WERI-Rb-1 (cell line): Measurements from ENCODE around the gene TMEM72.

Experiments used
- DNase-seq: peaks from one replicate; pipeline ENCODE4 v3.0.0-alpha.2; 2020
- H3K27ac ChIP-seq: fragments of 250-450 bp; sonication (Bioruptor Pico); 2 replicates; pipeline ENCODE4 v1.5.1; 2020; ENCODE audit warnings: mild to moderate bottlenecking, moderate library complexity
- H3K27me3 ChIP-seq: fragments of 250-450 bp; sonication (Bioruptor Pico); 2 replicates; pipeline ENCODE4 v1.5.1; 2021; ENCODE audit warnings: mild to moderate bottlenecking, low read depth, moderate library complexity; ENCODE audit not compliant: insufficient read depth, severe bottlenecking
- H3K36me3 ChIP-seq: fragments of 250-450 bp; sonication (Bioruptor Pico); 2 replicates; pipeline ENCODE4 v1.5.1; 2020; ENCODE audit warnings: mild to moderate bottlenecking, moderate library complexity
- H3K4me3 ChIP-seq: 2 replicates; pipeline ENCODE4 v1.5.1; 2011; ENCODE audit warnings: low read depth, mild to moderate bottlenecking, control low read depth, low read length
- H3K9me3 ChIP-seq: fragments of 250-450 bp; sonication (Bioruptor Pico); 2 replicates; pipeline ENCODE4 v1.5.1; 2021; ENCODE audit warnings: mild to moderate bottlenecking, moderate library complexity; ENCODE audit not compliant: severe bottlenecking
- TF ChIP-seq, protein P1 (sequence below): IDR thresholded peaks from 2 replicates; pipeline ENCODE4 v1.5.1; 2011; ENCODE audit warnings: low read depth, mild to moderate bottlenecking, control low read depth, inconsistent platforms, low read length

TMEM72 gene

DNA sequence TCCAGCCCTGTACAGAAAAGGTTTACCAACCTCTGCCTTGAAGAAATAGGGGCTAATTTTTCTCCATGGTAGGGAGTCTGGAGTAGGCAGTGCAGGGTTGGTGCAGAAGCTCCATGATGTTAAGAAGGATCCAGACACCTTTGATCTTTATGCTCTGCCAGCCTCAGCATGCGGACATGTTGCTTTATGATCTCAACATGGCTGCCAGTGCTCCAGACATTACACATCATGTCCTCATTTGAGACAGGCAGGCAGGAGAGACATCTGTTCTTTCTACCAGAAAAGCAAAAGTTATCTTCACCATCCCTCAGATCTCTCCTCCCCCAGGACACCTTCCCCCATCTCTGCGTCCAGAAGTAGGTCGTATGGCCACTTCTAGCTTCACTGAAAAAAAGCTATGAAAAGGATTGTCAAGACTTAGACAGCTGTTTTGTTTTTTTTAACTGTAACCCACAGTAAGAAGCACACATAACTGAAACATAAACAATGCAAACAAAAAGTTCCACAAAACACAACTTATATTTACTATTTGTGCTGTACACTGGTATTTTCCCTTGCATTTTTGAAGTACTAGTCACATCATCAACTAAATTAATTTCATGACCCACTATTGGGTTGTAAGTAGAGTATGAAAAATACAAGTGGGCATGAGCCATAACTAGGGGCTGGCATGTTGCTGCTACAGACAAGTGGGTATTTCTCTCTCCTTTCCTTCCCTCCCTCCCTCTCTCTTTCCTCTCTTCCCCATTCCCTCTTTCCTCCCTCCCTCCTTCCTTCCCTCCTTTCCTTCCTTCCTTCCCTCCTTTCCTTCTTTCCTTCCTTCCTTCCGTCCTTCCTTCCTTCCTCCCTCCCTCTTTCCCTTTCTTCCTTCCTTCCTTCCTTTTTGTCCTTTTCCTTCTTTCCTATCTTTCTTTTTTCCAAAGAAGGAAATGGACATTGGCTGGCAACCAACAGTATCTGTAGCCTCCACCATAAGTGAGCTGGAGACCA, 45.9 kb downstream of the TMEM72 start:
- DNase-seq, result no peak
- Histone ChIP-seq H3K27ac (no peak overlapping the region), H3K4me3 (no peak overlapping the region), H3K36me3 (no peaks in the 10 kb centered on the region; the same call in 1 of the 2 replicates), H3K9me3 (peaks cover 3% of the 10 kb centered on the region), H3K27me3 (no peaks in the 10 kb centered on the region)
- TF ChIP-seq, protein P1, sequence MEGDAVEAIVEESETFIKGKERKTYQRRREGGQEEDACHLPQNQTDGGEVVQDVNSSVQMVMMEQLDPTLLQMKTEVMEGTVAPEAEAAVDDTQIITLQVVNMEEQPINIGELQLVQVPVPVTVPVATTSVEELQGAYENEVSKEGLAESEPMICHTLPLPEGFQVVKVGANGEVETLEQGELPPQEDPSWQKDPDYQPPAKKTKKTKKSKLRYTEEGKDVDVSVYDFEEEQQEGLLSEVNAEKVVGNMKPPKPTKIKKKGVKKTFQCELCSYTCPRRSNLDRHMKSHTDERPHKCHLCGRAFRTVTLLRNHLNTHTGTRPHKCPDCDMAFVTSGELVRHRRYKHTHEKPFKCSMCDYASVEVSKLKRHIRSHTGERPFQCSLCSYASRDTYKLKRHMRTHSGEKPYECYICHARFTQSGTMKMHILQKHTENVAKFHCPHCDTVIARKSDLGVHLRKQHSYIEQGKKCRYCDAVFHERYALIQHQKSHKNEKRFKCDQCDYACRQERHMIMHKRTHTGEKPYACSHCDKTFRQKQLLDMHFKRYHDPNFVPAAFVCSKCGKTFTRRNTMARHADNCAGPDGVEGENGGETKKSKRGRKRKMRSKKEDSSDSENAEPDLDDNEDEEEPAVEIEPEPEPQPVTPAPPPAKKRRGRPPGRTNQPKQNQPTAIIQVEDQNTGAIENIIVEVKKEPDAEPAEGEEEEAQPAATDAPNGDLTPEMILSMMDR, result no peak

DNA sequence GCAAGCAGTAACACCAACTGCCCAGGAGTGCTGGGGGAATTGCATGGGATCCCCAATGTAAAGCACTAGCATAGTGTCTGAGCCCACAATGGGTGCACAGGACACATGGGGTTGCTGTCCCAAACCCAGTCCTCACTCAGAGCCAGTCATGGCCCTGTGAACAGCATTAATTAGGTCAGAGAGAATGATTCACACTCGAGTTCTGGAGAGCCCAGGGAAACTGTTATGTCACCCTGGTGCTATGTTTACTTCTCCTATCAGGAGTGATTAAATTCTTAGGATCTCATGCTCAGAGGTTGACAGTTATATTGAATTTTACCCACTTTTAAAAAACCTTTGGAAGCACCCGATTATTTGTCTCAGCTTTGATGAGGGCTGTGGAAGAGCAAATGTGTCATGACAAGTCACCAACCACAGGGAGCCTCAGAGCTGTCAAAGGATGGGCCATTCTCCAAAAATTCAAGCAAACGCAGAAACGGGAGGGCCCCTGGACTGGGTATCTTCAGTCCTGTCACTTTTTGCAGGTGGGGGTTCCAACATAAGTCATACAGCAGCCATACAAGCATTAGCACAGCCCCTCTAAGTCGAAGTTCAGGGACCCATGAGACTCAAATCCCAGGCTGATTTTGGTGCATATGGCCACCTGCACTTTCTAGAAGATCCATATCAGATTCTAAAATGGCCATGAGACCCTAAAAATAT, 47.2 kb downstream of the TMEM72 start:
- Histone ChIP-seq H3K4me3 (peak overlapping the region; percentile 73), H3K9me3 (peaks cover 3% of the 10 kb centered on the region), H3K27me3 (no peaks in the 10 kb centered on the region), H3K27ac (peak overlapping the region; percentile 92), H3K36me3 (no peaks in the 10 kb centered on the region; the same call in 1 of the 2 replicates)
- no peak for DNase-seq
- TF ChIP-seq, protein P1, result no peak

DNA sequence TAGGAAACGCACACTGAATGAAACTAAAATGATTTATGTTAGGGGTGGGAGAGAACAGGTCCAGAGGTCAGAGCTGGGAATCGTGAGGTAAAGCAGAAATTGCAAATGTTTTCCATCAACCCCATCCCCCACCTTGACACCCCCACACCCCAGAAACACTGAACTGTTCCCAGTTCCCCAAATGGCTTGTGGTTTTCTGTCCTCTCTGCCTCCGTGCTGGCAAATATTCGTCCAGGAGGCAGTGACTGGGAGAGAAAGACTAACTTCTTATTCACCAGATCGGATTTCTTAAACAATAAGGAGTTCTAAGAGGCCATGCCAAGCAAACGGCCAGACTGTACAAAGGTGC, 47.7 kb downstream of the TMEM72 start:
- peak overlapping the region; percentile 92 for H3K27ac ChIP-seq
- H3K27me3 ChIP-seq, result no peaks in the 10 kb centered on the region
- DNase-seq, result no peak
- H3K4me3 ChIP-seq, result peak overlapping the region; percentile 73
- H3K9me3 ChIP-seq, result peaks cover 3% of the 10 kb centered on the region
- TF ChIP-seq, protein P1, result no peak
- no peaks in the 10 kb centered on the region; the same call in 1 of the 2 replicates for H3K36me3 ChIP-seq

DNA sequence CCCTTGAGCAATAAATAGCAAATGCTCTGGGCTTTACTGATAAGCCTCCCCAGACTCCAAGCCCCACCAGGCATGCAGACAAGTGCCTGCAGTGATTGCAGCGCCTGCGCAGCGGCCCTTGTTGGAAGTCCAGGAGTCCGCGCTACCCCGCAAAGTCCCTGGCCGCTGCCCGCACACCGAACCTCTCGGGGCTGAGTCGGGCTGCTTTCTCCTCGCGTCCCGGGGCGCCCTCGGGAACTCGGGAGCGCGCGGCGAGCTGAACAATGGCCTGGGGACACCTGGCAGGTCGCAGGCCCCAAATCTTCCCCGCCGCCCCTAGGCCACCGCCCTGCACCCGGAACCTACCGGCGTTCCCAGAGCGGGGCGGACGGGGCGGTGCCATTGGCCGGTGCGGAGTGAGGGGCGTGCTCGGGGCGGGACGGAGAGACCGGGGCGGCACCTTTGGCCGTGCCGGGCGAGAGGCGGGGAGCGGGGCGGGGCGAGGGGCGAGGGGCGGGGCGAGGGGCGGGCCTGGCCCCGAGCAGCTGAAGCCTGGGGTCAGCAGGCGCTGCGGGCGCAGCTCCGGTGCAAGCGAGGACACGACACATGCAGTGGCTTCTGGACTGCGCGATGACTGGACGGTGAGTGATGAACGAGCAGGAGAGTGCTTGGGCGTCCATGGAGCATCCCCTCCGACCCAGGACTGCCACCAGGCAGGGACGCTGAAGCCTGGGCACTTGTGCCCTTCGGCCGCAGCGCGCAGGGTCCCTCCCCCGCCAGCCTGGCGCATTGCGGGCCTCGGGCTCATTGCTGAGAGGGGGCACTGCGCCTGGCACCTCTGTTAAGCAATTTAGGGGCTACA, 48.3 kb downstream of the TMEM72 start, which contains the start of gene RASSF4:
TSS of gene RASSF4 (plus strand) at position 556 of the 841 bp plus-strand sequence. CDS start 10,401 bp downstream, outside the sequence.
- no peaks in the 10 kb centered on the region; the same call in 1 of the 2 replicates for H3K36me3 ChIP-seq
- peak within 1 kb of the TSS; percentile 73 for H3K4me3 ChIP-seq
- peaks cover 3% of the 10 kb centered on the region for H3K9me3 ChIP-seq
- H3K27ac ChIP-seq, result peak within 1 kb of the TSS; percentile 92
- no peaks in the 10 kb centered on the region for H3K27me3 ChIP-seq
- TF ChIP-seq, protein P1, result no peak
- DNase-seq, result peak; percentile 95

DNA sequence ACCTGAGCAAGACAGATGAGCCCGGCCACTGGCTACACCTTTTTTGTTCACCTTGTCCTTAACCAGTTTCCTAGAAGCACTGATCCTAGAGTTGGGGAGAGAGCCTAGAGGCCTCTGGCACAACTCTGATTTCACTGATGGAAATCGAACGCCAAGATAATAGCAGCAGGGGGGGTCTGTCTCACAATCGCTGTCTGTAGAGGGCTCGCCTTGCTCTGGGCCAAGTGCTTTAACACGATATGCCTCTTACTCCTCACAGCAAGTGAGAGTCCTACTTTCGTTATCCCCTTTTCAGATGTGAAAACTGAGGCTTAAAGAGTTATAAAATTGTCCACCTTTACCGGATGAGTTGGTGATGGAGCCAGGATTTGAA, 48.9 kb downstream of the TMEM72 start:
- TF ChIP-seq, protein P1, result no peak

More for the DNA sequence above, 48.9 kb downstream of the TMEM72 start:
- peak overlapping the region; percentile 73 for H3K4me3 ChIP-seq
- no peaks in the 10 kb centered on the region for H3K27me3 ChIP-seq
- no peaks in the 10 kb centered on the region; the same call in 1 of the 2 replicates for H3K36me3 ChIP-seq
- peaks cover 3% of the 10 kb centered on the region for H3K9me3 ChIP-seq
- no peak overlapping the region for H3K27ac ChIP-seq
- DNase-seq, result no peak
